DND-41 (cell line): ENCODE results near the gene VDAC2.

Experiments used
- CTCF ChIP-seq: IDR thresholded peaks from 2 replicates; pipeline ENCODE4 v1.5.1; 2012; ENCODE audit warnings: borderline replicate concordance, low read length, moderate library complexity, mild to moderate bottlenecking; ENCODE audit not compliant: poor library complexity, severe bottlenecking; ENCODE audit errors: extremely low read depth
- EZH2 ChIP-seq: IDR thresholded peaks from 3 replicates; pipeline ENCODE4 v1.6.1; 2012; ENCODE audit warnings: borderline replicate concordance, low read depth, mild to moderate bottlenecking, moderate library complexity, low read length, inconsistent platforms; ENCODE audit not compliant: severe bottlenecking

GRCh38 chr10:75210282-75211006 is at the start of gene VDAC2:
- TF ChIP-seq CTCF (no peak), EZH2 (no peak)
